GM23248 (cell line): ENCODE measurements around the gene SPDEF.

Experiments
- EZH2 ChIP-seq: fragments of 200-600 bp; sonication (generic); IDR thresholded peaks from 2 replicates; pipeline ENCODE4 v1.6.1; 2018; ENCODE audit warnings: antibody characterized with exemption, mild to moderate bottlenecking; ENCODE audit not compliant: insufficient read depth, poor library complexity, severe bottlenecking
- EZH2phosphoT487 ChIP-seq: fragments of 200-600 bp; sonication (generic); IDR thresholded peaks from 2 replicates; pipeline ENCODE4 v1.6.1; 2018; ENCODE audit warnings: antibody characterized with exemption, moderate library complexity, mild to moderate bottlenecking, low read depth; ENCODE audit not compliant: insufficient read depth

GRCh38 chr6:34521463-34522285 lies 34.5 kb downstream of the SPDEF start:
- TF ChIP-seq EZH2 (no peak), EZH2phosphoT487 (no peak)
